Thymus (tissue), 11 donors: Measurements from ENCODE around the gene SENP1. TPM values are rescaled to one million over a fixed set of nuclear protein-coding genes. Genes with fewer than 3 reads are reported as not detected.

Experiments used
- DNase-seq, 9 donors: peaks; one replicate each; pipeline ENCODE4 v3.0.0-alpha.2; 2013; ENCODE audit warnings: low spot score in 9 of 9, low read depth in 6 of 9, missing footprints in 1 of 9
- H3K27ac ChIP-seq, 2 donors: one replicate each; pipeline ENCODE4 v1.5.1; 2013; ENCODE audit warnings: control low read depth in 1 of 2, low read depth in 1 of 2, low read length in 1 of 2, mild to moderate bottlenecking in 1 of 2, moderate library complexity in 1 of 2
- H3K27me3 ChIP-seq, 2 donors: one replicate each; pipeline ENCODE4 v1.5.1; 2013; ENCODE audit warnings: low read length in 1 of 2; ENCODE audit not compliant: control insufficient read depth in 2 of 2, insufficient read depth in 1 of 2
- H3K36me3 ChIP-seq, 2 donors: one replicate each; pipeline ENCODE4 v1.5.1; 2013; ENCODE audit warnings: low read length in 1 of 2, mild to moderate bottlenecking in 1 of 2, moderate library complexity in 1 of 2; ENCODE audit not compliant: control insufficient read depth in 2 of 2, insufficient read depth in 2 of 2
- H3K4me1 ChIP-seq, 2 donors: one replicate each; pipeline ENCODE4 v1.5.1; 2013; ENCODE audit warnings: low read length in 2 of 2; ENCODE audit not compliant: control insufficient read depth in 2 of 2, insufficient read depth in 2 of 2
- H3K4me3 ChIP-seq, 2 donors: one replicate each; pipeline ENCODE4 v1.5.1; 2013; ENCODE audit warnings: low read length in 2 of 2, control low read depth in 1 of 2, mild to moderate bottlenecking in 1 of 2
- H3K9me3 ChIP-seq, 2 donors: one replicate each; pipeline ENCODE4 v1.5.1; 2013; ENCODE audit warnings: low read length in 1 of 2, mild to moderate bottlenecking in 1 of 2; ENCODE audit not compliant: control insufficient read depth in 2 of 2, insufficient read depth in 1 of 2
- WGBS: extraction: QIAGEN DNeasy Blood & Tissue Kit; methylation state at CpG from one replicate; pipeline ENCODE4 v1.1.7; 2013; 5-methylcytosine and 5-hydroxymethylcytosine counted together
- polyA plus RNA-seq: library from polyadenylated mRNA; stranded (reverse); fragments of 200-250 nt; gene quantifications from one replicate; pipeline ENCODE4 v1.2.3, GENCODE V29; 2013
- total RNA-seq: library from RNA; stranded (reverse); fragments of 120-200 nt; gene quantifications from one replicate; pipeline ENCODE4 v1.2.4, GENCODE V29; 2013
- donor health status: healthy.

The SENP1 gene
- total and polyA plus RNA-seq, 2 donors = 6.6 to 25.0 TPM

- DNase-seq = no peak
- no peaks in the 10 kb centered on the region for H3K4me1 ChIP-seq
- H3K9me3 ChIP-seq = no peaks in the 10 kb centered on the region
- H3K36me3 ChIP-seq = peaks cover 22 to 44% of the 10 kb centered on the region in 2 donors
- WGBS = 88% methylated on average over 2 of the region's 2 CpGs
- no peak overlapping the region for H3K4me3 ChIP-seq
- H3K27ac ChIP-seq = no peak overlapping the region
- H3K27me3 ChIP-seq = no peaks in the 10 kb centered on the region
Observed at GRCh38 chr12:48077111-48077510, 28.8 kb downstream of the SENP1 start.

DNA sequence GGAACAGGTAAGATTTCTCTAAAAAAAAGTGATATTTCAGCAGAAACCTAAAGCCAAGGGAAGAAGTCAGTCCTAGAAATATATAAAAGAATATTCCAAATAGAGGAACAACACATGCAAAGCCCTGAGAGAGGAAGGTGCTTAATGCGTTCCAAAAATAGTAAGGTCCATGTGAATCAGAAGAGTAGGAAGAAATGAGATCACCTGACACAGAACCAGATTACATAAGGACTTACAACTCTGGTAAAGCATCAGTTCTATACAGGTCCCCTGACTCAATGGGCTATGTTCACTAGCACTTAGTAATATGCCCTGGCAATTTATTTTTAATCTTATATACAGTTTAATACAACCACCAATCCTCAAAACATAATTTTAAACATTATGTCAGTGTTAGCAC lies 30.0 kb downstream of the SENP1 start:
- H3K27me3 ChIP-seq = no peaks in the 10 kb centered on the region
- no peaks in the 10 kb centered on the region for H3K9me3 ChIP-seq
- H3K36me3 ChIP-seq = peaks cover 19 to 45% of the 10 kb centered on the region in 2 donors
- H3K27ac ChIP-seq = no peak overlapping the region
- 93% methylated on average over 1 of the region's 1 CpG for WGBS
- no peaks in the 10 kb centered on the region for H3K4me1 ChIP-seq
- no peak for DNase-seq
- H3K4me3 ChIP-seq = no peak overlapping the region

GRCh38 chr12:48074266-48074665 lies 31.6 kb downstream of the SENP1 start:
- Histone ChIP-seq H3K27me3 (no peaks in the 10 kb centered on the region), H3K9me3 (no peaks in the 10 kb centered on the region), H3K27ac (no peak overlapping the region), H3K4me1 (no peaks in the 10 kb centered on the region), H3K36me3 (peaks cover 21 to 48% of the 10 kb centered on the region in 2 donors), H3K4me3 (no peak overlapping the region)
- no peak for DNase-seq
- 97% methylated on average over 1 of the region's 1 CpG for WGBS

DNA sequence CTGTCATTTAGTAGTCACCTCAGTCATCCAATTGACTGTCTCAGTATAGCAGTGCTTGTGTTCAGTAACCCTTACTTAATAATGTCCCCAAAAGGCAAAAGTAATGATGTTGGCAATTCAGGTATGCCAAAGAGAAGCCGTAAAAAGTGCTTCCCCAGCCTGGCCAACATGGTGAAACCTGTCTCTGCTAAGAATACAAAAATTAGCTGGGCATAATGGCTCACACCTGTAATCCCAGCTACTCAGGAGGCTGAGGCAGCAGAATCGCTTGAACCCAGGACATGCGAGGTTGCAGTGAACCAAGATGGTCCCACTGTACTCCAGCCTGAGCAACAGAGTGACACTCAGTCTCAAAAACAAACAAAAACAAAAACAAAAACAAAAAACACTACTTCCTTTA lies 33.6 kb downstream of the SENP1 start:
- Histone ChIP-seq H3K4me3 (no peak overlapping the region), H3K4me1 (no peaks in the 10 kb centered on the region), H3K36me3 (peaks cover 27 to 53% of the 10 kb centered on the region in 2 donors), H3K9me3 (no peaks in the 10 kb centered on the region), H3K27ac (no peak overlapping the region), H3K27me3 (no peaks in the 10 kb centered on the region)
- DNase-seq = no peak
- 96% methylated on average over 3 of the region's 3 CpGs for WGBS

- peaks cover 27 to 56% of the 10 kb centered on the region in 2 donors for H3K36me3 ChIP-seq
- H3K9me3 ChIP-seq = no peaks in the 10 kb centered on the region
- H3K4me3 ChIP-seq = no peak overlapping the region
- no peaks in the 10 kb centered on the region for H3K27me3 ChIP-seq
- H3K27ac ChIP-seq = no peak overlapping the region
- H3K4me1 ChIP-seq = no peaks in the 10 kb centered on the region
- no peak for DNase-seq
- WGBS = 98% methylated on average over 2 of the region's 2 CpGs
Observed at GRCh38 chr12:48071808-48072207, 34.1 kb downstream of the SENP1 start.

DNA sequence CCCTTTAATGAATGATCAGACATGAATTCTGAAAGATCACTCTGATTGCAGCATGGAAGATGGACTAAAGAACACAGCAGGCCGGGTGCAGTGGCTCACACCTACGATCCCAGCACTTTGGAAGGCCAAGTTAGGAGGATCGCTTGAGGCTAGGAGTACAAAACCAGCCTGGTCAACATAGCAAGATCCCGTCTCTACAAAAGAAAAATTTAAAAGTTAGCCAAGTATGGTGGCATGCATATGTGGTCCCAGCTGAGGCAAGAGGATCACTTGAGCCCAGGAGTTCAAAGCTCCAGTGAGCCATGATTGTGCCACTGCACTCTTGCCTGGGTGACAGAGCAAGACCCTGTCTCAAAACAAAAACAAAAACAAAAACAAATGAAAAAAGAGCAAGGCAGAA lies 35.1 kb downstream of the SENP1 start:
- no peak overlapping the region for H3K27ac ChIP-seq
- H3K27me3 ChIP-seq = no peaks in the 10 kb centered on the region
- H3K4me1 ChIP-seq = no peaks in the 10 kb centered on the region
- DNase-seq = no peak
- over 99% methylated on average over 4 of the region's 4 CpGs for WGBS
- H3K36me3 ChIP-seq = peaks cover 27 to 64% of the 10 kb centered on the region in 2 donors
- no peak overlapping the region for H3K4me3 ChIP-seq
- no peaks in the 10 kb centered on the region for H3K9me3 ChIP-seq

- peaks cover 28 to 71% of the 10 kb centered on the region in 2 donors for H3K36me3 ChIP-seq
- no peaks in the 10 kb centered on the region for H3K9me3 ChIP-seq
- H3K27ac ChIP-seq = no peak overlapping the region
- 97% methylated on average over 1 of the region's 1 CpG for WGBS
- H3K4me1 ChIP-seq = no peaks in the 10 kb centered on the region
- no peak overlapping the region for H3K4me3 ChIP-seq
- DNase-seq = no peak
- no peaks in the 10 kb centered on the region for H3K27me3 ChIP-seq
Observed at GRCh38 chr12:48070033-48070432, 35.8 kb downstream of the SENP1 start.

DNA sequence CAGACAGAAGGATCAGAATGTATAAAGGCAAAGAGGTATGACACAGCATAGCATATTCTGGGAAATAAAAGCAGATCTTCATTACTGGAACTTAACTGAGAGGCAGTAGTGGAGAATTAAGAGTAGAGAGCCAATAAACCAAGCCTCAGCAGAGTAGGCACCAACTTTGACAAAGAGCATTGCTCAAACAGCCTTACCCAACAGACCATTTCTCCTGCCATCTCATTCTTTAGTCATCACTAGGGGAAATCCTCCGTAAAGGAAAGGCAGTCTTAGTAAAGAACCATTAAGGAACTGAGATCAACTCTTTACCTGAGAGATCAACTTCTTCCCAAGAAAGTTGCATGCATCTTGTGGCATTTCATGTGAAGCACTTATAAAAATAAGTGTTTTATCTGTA lies 36.6 kb downstream of the SENP1 start:
- Histone ChIP-seq H3K4me1 (no peaks in the 10 kb centered on the region), H3K36me3 (peaks cover 27 to 72% of the 10 kb centered on the region in 2 donors), H3K9me3 (no peaks in the 10 kb centered on the region), H3K4me3 (no peak overlapping the region), H3K27ac (no peak overlapping the region), H3K27me3 (no peaks in the 10 kb centered on the region)
- 96% methylated on average over 1 of the region's 1 CpG for WGBS
- DNase-seq = no peak

DNA sequence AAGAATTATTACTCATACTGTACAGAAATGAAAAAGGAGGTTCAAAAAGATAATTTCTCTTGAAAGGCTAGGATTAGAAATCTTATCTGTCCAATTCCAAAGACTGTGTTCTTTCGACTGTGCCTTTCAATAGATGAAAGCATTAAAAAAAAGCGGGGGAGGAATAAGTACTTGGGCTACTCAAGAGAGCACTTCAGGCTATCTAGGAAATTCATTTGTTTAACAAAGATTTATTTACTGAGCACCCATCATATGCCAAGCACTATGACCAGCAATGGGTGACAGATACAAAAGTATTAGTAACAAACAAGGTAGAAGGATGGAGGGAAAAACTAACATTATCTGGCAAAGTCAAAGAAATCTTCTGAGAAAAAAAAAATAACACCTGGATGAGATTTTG lies 37.4 kb downstream of the SENP1 start:
- DNase-seq = no peak
- Histone ChIP-seq H3K4me1 (no peaks in the 10 kb centered on the region), H3K4me3 (no peak overlapping the region), H3K36me3 (peaks cover 25 to 71% of the 10 kb centered on the region in 2 donors), H3K9me3 (no peaks in the 10 kb centered on the region), H3K27ac (no peak overlapping the region), H3K27me3 (no peaks in the 10 kb centered on the region)
- WGBS = 98% methylated on average over 2 of the region's 2 CpGs
